ENCODE data around the gene ZDHHC8.

DNA sequence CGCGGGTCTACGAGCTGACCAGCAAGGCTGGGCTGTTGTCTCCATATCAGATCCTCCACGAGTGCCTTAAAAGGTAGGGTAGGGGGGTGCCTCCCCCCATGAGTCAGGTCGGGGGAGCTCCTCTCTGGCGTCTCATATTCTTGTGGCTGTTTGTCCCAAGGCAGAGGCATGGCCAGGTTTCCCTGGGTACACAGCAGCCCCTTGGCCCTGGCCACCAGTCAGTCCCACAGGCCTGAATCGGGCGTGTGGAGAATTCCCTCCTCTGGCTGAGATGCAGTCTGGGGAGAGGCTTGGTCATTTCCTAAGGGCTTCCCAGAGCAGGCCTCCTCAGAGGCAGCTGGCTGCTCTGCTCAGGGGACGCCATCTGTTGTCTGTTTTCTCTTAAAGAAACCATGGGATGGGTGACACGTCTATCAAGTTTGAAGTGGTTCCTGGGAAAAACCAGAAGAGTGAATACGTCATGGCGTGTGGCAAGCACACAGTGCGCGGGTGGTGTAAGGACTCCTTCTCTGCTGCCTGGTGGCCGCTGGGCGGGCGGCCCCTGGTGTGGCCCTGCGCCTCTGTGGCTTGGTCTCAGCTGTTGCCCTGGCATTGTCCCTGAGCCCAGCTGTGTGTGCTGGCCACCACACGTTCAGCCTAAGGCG lies 25.3 kb upstream of the ZDHHC8 start:
- TF ChIP-seq CTCF (IDR thresholded peaks at IDR 0.05 in 2 of 3, conservative IDR thresholded peaks at IDR 0.05 in 1 of 3; ENCODE audit: borderline replicate concordance in 1 of 3, insufficient read depth in 1 of 3, low read depth in 2 of 3, low read length in 2 of 3) (no peak), EGR1 (IDR thresholded peaks at IDR 0.05; ENCODE audit: low read depth) (no peak), POLR2A (IDR thresholded peaks at IDR 0.05; ENCODE audit: borderline replicate concordance, extremely low read depth, insufficient read depth, insufficient read length) (no peak)
- TF ChIP-seq, protein P1, sequence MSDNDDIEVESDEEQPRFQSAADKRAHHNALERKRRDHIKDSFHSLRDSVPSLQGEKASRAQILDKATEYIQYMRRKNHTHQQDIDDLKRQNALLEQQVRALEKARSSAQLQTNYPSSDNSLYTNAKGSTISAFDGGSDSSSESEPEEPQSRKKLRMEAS (IDR thresholded peaks at IDR 0.05), result no peak

Measured in HCT116 (cell line).